ENCODE results near the gene ZNF212. TPM values are rescaled to one million over a fixed set of nuclear protein-coding genes. Genes with fewer than 3 reads are reported as not detected.

Gene ZNF212
- total and polyA plus RNA-seq, 9 of the 15 experiments (the other 6 are each of a cell fraction or from before 2014, with no cell fraction given) = 1.8 to 21.4 (median 7.2) TPM

DNA sequence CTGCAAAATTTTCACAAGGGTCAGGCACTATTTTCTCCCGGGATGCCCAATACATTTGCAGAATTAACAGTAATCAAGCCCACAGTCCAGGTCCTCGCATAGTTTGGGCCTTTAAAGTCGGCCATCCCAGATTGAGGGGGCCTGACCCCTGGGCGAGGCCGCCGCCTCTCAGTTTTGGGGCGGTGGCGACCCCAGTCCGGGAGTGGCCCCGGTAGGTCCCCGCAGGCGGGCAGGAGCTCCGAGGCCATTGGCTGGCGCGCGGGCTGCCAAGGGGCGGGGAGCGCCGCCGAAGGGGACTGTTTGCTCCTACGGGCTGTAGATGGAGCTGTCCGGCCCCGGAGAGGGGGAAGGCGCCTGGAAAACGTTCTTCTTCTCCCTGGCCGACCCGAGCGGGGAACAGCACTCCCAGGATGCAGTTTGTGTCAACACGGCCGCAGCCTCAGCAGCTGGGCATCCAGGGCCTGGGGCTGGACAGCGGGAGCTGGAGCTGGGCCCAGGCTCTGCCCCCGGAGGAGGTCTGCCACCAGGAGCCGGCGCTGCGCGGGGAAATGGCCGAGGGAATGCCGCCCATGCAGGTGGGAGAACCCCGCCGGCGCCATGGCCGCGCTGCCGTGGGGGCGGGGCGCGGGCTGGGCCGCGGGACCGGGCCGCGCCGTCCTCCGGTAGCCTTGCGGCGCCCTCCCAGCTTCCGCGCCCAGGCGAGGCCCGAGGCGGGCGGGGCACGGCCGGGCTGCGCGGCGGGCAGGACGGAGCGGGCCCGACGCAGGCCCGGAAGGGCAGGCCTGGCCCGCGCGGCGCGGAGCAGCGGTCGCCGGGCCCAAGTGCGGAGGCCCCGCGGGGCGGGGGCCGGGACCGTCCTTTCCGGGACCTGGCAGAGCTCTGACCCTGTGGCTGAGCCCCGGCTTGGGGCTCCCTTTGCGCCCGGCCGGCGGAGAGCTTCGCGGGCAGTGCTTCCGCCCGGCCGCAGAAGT lies 44.0 kb upstream of the ZNF212 start, which contains the start of gene ZNF282 (continued):
- TF ChIP-seq ZNF174 (CRISPR knock-in tag; IDR thresholded peaks at IDR 0.05) = no peak
- TF ChIP-seq MIER1 (IDR thresholded peaks at IDR 0.05; ENCODE audit: low read depth) = no peak
- TF ChIP-seq HOXB6 (CRISPR knock-in tag; IDR thresholded peaks at IDR 0.05; ENCODE audit: borderline replicate concordance) = no peak
- no peak for TF ChIP-seq IRF2 (CRISPR knock-in tag; IDR thresholded peaks at IDR 0.05)
- TF ChIP-seq PCBP2 (IDR thresholded peaks at IDR 0.05; ENCODE audit: low read depth, low read length, poor library complexity, severe bottlenecking) = no peak
- TF ChIP-seq BACH1 (tag; IDR thresholded peaks at IDR 0.05) = no peak
- TF ChIP-seq, protein P1, sequence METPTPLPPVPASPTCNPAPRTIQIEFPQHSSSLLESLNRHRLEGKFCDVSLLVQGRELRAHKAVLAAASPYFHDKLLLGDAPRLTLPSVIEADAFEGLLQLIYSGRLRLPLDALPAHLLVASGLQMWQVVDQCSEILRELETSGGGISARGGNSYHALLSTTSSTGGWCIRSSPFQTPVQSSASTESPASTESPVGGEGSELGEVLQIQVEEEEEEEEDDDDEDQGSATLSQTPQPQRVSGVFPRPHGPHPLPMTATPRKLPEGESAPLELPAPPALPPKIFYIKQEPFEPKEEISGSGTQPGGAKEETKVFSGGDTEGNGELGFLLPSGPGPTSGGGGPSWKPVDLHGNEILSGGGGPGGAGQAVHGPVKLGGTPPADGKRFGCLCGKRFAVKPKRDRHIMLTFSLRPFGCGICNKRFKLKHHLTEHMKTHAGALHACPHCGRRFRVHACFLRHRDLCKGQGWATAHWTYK (CRISPR knock-in tag; IDR thresholded peaks at IDR 0.05) = no peak; the same call in 1 of the 2 replicates
- TF ChIP-seq, protein P2, sequence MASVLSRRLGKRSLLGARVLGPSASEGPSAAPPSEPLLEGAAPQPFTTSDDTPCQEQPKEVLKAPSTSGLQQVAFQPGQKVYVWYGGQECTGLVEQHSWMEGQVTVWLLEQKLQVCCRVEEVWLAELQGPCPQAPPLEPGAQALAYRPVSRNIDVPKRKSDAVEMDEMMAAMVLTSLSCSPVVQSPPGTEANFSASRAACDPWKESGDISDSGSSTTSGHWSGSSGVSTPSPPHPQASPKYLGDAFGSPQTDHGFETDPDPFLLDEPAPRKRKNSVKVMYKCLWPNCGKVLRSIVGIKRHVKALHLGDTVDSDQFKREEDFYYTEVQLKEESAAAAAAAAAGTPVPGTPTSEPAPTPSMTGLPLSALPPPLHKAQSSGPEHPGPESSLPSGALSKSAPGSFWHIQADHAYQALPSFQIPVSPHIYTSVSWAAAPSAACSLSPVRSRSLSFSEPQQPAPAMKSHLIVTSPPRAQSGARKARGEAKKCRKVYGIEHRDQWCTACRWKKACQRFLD (CRISPR knock-in tag; IDR thresholded peaks at IDR 0.05) = no peak
- TF ChIP-seq KLF13 (tag; IDR thresholded peaks at IDR 0.05; ENCODE audit: borderline replicate concordance, low read depth) = peak; percentile 64; the same call in 1 of the 2 replicates
- TF ChIP-seq KLF10 (CRISPR knock-in tag; IDR thresholded peaks at IDR 0.05) = no peak
- TF ChIP-seq, protein P3, sequence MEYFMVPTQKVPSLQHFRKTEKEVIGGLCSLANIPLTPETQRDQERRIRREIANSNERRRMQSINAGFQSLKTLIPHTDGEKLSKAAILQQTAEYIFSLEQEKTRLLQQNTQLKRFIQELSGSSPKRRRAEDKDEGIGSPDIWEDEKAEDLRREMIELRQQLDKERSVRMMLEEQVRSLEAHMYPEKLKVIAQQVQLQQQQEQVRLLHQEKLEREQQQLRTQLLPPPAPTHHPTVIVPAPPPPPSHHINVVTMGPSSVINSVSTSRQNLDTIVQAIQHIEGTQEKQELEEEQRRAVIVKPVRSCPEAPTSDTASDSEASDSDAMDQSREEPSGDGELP (CRISPR knock-in tag; IDR thresholded peaks at IDR 0.05; ENCODE audit: borderline replicate concordance) = peak; percentile 97
- no peak for TF ChIP-seq KHSRP (IDR thresholded peaks at IDR 0.05)
- peak; percentile 39; the same call in 1 of the 2 replicates for TF ChIP-seq SOX6 (IDR thresholded peaks at IDR 0.05)
- peak; percentile 47; the same call in 1 of the 2 replicates for TF ChIP-seq POLR2AphosphoS2 (IDR thresholded peaks at IDR 0.05; ENCODE audit: low read length)
- TF ChIP-seq HDAC3 (IDR thresholded peaks at IDR 0.05; ENCODE audit: borderline replicate concordance, partially characterized antibody) = no peak
- TF ChIP-seq ZNF408 (CRISPR knock-in tag; IDR thresholded peaks at IDR 0.05; ENCODE audit: low read depth) = no peak
- TF ChIP-seq SLC30A9 (CRISPR knock-in tag; IDR thresholded peaks at IDR 0.05) = no peak
- no peak for TF ChIP-seq TAL1 (IDR thresholded peaks at IDR 0.05)
- TF ChIP-seq, protein P4, sequence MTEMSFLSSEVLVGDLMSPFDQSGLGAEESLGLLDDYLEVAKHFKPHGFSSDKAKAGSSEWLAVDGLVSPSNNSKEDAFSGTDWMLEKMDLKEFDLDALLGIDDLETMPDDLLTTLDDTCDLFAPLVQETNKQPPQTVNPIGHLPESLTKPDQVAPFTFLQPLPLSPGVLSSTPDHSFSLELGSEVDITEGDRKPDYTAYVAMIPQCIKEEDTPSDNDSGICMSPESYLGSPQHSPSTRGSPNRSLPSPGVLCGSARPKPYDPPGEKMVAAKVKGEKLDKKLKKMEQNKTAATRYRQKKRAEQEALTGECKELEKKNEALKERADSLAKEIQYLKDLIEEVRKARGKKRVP (CRISPR knock-in tag; IDR thresholded peaks at IDR 0.05) = no peak
- peak; percentile 85; the same call in 1 of the 2 replicates for TF ChIP-seq ZBTB7A (IDR thresholded peaks at IDR 0.05; ENCODE audit: borderline replicate concordance, control insufficient read depth, low read depth, low read length)
- no peak for TF ChIP-seq SAFB2 (IDR thresholded peaks at IDR 0.05; ENCODE audit: borderline replicate concordance, low read depth, low read length, severe bottlenecking)
- TF ChIP-seq ETV5 (CRISPR knock-in tag; IDR thresholded peaks at IDR 0.05; ENCODE audit: low read depth) = no peak
- no peak for TF ChIP-seq CBFB (CRISPR knock-in tag; IDR thresholded peaks at IDR 0.05)

Measured in K562 (cell line).